ENCODE results near the gene PARVG.

PARVG gene

DNA sequence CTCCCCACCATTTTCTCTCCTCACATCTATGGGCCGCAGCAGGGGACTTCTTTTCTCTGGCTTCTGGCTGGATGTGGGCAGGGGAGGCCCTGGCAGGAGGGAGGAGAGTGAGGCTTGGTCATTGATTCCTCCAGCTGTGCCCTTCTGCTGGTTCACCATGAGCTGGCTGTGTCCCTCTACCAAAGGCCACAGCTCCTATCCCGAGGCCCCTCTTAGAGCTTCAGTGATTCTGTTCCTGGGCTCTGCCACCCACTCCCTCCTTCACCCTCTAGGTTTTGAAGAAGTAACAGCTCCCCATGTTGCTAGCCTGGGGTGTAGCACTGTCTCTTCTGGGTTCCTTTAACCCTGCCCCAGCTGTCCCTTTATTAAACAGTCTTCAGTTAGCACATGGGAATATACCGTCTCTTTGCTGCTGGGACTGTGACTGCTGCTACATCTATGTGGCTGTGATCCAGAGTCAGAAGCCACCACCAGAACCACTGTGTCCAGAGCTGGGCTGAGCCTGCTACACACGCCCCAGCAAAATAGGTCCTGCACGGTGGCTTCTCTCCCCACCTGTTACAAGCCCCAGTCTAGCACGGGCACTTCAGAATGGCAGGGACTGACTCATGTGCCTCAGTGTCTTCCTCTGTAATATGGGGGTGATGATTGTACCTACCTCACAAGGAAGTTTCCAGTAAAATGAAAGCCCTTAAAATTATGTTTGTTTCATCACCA, 578 bp upstream of the PARVG start:
- H3K27ac ChIP-seq (replicated peaks): peak overlapping the region; percentile 97
- peak overlapping the region; percentile 74 for H3K4me3 ChIP-seq (replicated peaks; ENCODE audit: insufficient read depth, low read length)
- H3K27me3 ChIP-seq (ENCODE audit: insufficient read depth, poor library complexity, severe bottlenecking): no peaks in the 10 kb centered on the region
- DNase-seq (ENCODE audit: low read depth in 1 of 2, low spot score in 1 of 2): peak; percentile 60 to 61
- TF ChIP-seq SPI1 (IDR thresholded peaks at IDR 0.05; ENCODE audit: borderline replicate concordance, low read depth) (no peak), POLR2AphosphoS5 (IDR thresholded peaks at IDR 0.05; ENCODE audit: low read depth) (no peak), GABPA (IDR thresholded peaks at IDR 0.05; ENCODE audit: low read depth) (no peak)
- TF ChIP-seq, protein P1, sequence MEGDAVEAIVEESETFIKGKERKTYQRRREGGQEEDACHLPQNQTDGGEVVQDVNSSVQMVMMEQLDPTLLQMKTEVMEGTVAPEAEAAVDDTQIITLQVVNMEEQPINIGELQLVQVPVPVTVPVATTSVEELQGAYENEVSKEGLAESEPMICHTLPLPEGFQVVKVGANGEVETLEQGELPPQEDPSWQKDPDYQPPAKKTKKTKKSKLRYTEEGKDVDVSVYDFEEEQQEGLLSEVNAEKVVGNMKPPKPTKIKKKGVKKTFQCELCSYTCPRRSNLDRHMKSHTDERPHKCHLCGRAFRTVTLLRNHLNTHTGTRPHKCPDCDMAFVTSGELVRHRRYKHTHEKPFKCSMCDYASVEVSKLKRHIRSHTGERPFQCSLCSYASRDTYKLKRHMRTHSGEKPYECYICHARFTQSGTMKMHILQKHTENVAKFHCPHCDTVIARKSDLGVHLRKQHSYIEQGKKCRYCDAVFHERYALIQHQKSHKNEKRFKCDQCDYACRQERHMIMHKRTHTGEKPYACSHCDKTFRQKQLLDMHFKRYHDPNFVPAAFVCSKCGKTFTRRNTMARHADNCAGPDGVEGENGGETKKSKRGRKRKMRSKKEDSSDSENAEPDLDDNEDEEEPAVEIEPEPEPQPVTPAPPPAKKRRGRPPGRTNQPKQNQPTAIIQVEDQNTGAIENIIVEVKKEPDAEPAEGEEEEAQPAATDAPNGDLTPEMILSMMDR (IDR thresholded peaks at IDR 0.05; ENCODE audit: insufficient read depth, low read length): no peak

DNA sequence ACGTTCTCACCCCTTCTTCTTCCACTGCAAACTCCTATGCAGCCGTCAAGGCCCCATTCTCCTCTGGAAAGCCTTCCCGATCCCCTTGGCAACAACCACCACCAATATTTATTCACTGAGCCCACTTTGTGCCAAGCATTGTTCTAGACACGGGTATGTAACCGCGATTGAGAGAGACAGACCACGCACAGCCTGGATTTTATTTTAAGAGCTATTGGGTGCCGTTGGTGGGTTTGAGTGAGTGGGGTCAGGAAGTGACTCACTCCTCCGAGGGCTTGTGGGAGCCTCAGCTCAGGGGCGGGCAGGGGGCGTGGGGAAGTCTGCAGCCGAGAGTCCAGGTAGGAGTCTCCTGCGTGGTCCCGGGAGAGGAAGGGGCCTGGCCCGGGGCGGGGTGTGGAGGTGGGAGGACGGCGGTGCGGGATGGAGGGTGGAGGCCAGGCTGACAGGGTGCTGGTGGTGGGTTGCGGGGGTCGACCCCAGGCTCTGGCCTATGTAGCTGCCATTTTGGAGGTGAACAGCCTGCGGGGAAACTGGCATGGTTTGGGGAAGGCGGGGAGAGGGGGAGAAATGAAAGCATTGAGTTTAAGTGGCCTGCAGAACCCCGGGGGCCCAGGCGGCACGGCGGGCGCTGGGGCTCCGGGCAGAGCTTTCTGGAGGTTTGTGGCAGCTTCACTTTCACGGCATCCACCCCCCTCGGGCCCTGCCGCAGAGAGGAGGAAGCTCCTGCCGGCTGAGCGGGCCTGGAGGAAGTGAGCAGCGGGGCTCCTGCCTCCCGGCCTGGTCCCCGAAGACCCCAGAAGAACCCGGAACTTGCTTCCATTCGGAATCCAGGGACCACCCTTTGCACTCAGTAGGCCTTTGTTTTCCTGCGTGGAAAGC, 547 bp downstream of the PARVG start:
- TF ChIP-seq, protein P1 (IDR thresholded peaks at IDR 0.05; ENCODE audit: insufficient read depth, low read length): no peak
- TF ChIP-seq POLR2AphosphoS5 (IDR thresholded peaks at IDR 0.05; ENCODE audit: low read depth) (peak; percentile 51), SPI1 (IDR thresholded peaks at IDR 0.05; ENCODE audit: borderline replicate concordance, low read depth) (peak; percentile 36; the same call in 1 of the 2 replicates), REST (IDR thresholded peaks at IDR 0.05; ENCODE audit: insufficient replicate concordance, low read depth) (no peak), GABPA (IDR thresholded peaks at IDR 0.05; ENCODE audit: low read depth) (no peak)
- H3K27me3 ChIP-seq (ENCODE audit: insufficient read depth, poor library complexity, severe bottlenecking): no peaks in the 10 kb centered on the region
- H3K27ac ChIP-seq (replicated peaks): peak overlapping the region; percentile 97
- DNase-seq (ENCODE audit: low read depth in 1 of 2, low spot score in 1 of 2): peak; percentile 86 to 91
- peak overlapping the region; percentile 74 for H3K4me3 ChIP-seq (replicated peaks; ENCODE audit: insufficient read depth, low read length)

DNA sequence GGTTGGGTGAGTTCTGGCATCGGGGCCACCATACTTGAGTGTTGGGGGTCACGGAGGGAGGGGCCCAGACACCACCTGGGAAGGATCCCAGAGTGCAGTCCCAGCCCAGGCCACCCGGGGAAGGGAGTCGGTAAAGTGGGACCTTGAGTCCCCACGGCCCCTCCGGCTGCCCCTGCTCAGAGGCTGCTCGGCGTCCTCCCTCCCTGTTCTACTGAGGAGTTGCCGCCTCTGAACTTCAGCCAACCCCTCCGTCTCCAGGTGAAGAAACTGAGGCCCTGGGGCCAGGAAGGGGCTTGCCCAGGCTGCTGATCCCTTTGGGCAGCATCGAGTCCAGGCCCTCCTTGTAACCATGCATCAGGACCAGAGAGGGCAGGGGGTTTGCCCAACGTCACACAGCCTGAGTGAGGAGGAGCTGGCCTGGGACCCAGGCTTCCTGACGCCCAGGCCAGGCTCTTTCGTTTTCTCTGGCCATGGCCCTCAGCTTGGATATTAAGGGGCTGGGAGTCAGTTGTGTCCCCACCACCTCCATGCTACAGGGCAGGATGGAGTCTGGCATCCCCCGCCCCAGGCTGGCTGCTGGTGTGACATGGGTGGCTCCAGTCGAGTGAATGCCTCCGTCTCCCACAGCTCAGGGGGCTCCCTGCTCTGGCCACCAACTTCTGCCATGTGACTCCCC, 1.3 kb downstream of the PARVG start:
- Histone ChIP-seq H3K4me3 (replicated peaks; ENCODE audit: insufficient read depth, low read length) (peak overlapping the region; percentile 74), H3K27me3 (ENCODE audit: insufficient read depth, poor library complexity, severe bottlenecking) (no peaks in the 10 kb centered on the region), H3K27ac (replicated peaks) (peak overlapping the region; percentile 97)
- TF ChIP-seq REST (IDR thresholded peaks at IDR 0.05; ENCODE audit: insufficient replicate concordance, low read depth) (no peak), GABPA (IDR thresholded peaks at IDR 0.05; ENCODE audit: low read depth) (no peak), SPI1 (IDR thresholded peaks at IDR 0.05; ENCODE audit: borderline replicate concordance, low read depth) (no peak), POLR2AphosphoS5 (IDR thresholded peaks at IDR 0.05; ENCODE audit: low read depth) (no peak)
- TF ChIP-seq, protein P1 (IDR thresholded peaks at IDR 0.05; ENCODE audit: insufficient read depth, low read length): no peak
- DNase-seq (ENCODE audit: low read depth in 1 of 2, low spot score in 1 of 2): no peak

Measured in HL-60 (cell line).